Fibroblast of villous mesenchyme (primary cell): ENCODE results near the gene ZFP3. TPM values are rescaled to one million over a fixed set of nuclear protein-coding genes. Genes with fewer than 3 reads are reported as not detected.
A peak's percentile ranks its signal among the peaks of the same experiment; 100 is the strongest.

Source experiments
- DNase-seq: peaks from one replicate; pipeline ENCODE4 v3.0.0-alpha.2; 2010; ENCODE audit warnings: low read depth
- H3K4me3 ChIP-seq: 2 replicates; pipeline ENCODE4 v1.5.1; 2011; ENCODE audit warnings: low read depth, mild to moderate bottlenecking, low read length
- CTCF ChIP-seq: IDR thresholded peaks from 2 replicates; pipeline ENCODE4 v1.5.1; 2012; ENCODE audit warnings: low read depth, mild to moderate bottlenecking, low read length; ENCODE audit not compliant: insufficient read depth
- total RNA-seq: library from RNA; depleted of rRNA; stranded (reverse); fragments of >200 nt; gene quantifications from 2 replicates; pipeline ENCODE4 v1.2.3, GENCODE V29; 2012

The ZFP3 gene
- total RNA-seq, 1 donor: 2.2 TPM

- no peak for TF ChIP-seq CTCF
- peak within 1 kb of the TSS; percentile 43 for H3K4me3 ChIP-seq
- DNase-seq: no peak
These were observed 43.0 kb upstream of the ZFP3 start, which contains the start of gene SLC52A1 for GRCh38 chr17:5035315-5035714. Gene SLC52A1, minus strand, starts transcription at chr17:5035426. Its CDS starts 820 bp downstream, at chr17:5034606.

GRCh38 chr17:5042157-5043022, 35.9 kb upstream of the ZFP3 start:
- H3K4me3 ChIP-seq: no peak overlapping the region
- TF ChIP-seq CTCF: no peak
- no peak for DNase-seq

- H3K4me3 ChIP-seq: no peak overlapping the region
- no peak for DNase-seq
- no peak for TF ChIP-seq CTCF
These were observed 34.7 kb upstream of the ZFP3 start for GRCh38 chr17:5043524-5043923.

DNA sequence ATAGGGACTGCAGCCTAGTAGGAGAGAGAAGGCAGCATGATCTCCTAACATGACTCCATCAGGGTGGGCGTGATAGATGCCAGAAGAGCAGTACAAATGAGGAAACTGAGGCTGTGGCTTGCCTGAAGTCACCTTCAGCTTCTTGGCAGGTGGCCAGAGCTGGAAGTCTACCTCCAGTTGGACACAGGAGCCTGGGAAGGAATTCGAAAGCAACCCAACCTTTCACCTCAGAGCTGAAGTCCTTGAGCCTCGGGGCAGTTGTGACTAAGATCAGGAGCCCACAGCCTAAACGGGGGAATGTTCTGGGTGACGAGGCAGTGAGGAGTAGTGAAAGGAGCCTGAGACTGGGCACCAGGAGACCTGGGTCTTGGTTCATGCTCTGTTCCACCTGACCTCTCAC, 33.6 kb upstream of the ZFP3 start:
- no peak for DNase-seq
- TF ChIP-seq CTCF: no peak
- H3K4me3 ChIP-seq: no peak overlapping the region

DNA sequence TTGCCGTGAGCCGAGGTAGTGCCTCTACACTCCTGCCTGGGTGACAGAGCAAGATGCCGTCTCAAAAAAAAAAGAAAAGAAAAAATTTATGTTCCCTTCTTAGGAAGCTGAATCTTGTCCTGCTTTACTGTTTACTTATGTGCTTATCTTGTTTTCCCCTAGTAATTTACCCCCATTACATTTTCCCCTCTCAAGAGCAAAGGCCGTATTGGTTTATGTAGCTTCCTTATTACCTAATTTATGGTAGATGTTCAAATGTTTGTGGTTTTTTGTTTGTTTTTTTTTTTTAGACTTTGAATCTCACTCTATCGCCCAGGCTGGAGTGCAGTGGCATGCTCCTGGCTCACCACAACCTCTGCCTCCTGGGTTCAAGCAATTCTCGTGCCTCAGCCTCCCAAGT, 32.8 kb upstream of the ZFP3 start:
- no peak overlapping the region for H3K4me3 ChIP-seq
- no peak for TF ChIP-seq CTCF
- no peak for DNase-seq

GRCh38 chr17:5047446-5047845, 30.8 kb upstream of the ZFP3 start:
- DNase-seq: peak; percentile 68
- H3K4me3 ChIP-seq: no peak overlapping the region
- TF ChIP-seq CTCF: no peak
